ENCODE measurements around the gene KIF3A.

Gene KIF3A

DNA sequence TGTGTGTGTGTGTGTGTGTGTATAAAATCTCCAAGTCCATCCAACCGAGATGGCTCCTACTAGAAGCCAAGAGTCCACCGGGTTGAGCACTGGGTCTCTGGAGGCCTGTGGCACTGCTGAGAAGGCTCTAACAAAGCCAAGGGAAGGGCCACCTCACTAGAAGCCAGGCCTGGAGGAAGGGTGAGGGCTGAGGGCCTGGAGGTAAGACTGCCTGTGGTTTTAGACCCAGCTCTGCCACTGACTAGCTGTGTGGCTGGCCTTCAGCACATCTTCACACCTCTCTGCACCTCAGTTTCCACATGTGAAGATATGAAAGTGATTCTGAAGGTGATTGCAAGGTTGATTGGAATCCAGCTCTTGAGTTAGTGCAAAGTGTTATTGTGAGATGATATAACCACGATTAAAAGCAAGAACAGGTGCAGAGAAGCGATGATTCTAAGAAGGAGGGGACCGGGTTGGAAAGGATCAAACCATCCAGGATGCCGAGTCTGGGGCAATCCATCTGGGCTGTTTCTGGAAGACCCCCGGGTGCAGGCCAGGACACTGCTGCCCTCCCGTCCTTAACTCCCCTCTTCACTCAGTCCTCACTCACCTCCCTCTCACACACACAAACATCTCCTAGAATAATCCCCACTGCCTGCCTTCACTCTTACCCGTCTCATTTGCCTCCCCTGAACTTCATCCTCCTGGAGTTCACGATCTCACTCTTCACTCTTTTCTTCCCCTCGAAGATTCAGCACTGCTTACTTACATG lies 61.2 kb downstream of the KIF3A start:
- DNase-seq = no peak

DNA sequence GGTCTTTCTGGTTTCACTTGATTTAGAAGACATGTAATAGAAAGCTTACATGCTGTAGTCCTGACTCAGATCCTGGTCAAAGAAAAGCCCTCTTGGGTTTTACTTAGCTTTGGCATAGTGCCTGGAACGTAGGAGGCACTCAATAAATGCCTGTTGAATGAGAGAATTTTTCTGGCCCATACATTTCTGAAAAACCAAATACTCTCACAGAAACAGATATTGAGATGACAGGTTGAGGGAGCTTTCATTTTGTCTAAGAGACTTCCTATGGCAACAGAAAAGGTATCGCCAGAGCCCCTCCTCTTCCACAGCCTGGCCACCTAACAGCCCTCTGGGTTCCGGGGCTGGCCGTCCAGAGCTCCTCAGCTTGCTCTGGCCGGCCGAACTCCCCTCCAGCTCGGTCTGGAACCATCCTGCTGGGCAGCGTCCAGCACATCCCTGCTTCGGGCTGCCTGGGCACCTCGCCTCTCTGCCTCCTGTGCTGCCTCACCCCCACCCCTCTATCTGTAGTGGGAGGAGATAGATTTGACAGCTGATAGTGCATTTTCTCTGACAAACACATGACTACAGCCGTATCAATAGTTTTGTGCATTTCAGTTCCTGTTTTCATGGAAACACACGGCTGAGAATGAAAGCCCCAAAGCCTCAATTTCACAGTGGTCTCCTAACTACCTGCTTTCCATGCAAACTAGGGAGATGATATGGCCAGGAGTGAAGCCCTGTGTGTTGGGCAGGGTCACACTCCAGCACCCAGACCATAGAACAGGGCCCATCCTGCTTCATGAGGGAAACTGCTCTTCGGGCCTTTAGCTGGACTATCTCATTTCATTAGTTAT lies 62.5 kb downstream of the KIF3A start:
- DNase-seq = no peak

DNA sequence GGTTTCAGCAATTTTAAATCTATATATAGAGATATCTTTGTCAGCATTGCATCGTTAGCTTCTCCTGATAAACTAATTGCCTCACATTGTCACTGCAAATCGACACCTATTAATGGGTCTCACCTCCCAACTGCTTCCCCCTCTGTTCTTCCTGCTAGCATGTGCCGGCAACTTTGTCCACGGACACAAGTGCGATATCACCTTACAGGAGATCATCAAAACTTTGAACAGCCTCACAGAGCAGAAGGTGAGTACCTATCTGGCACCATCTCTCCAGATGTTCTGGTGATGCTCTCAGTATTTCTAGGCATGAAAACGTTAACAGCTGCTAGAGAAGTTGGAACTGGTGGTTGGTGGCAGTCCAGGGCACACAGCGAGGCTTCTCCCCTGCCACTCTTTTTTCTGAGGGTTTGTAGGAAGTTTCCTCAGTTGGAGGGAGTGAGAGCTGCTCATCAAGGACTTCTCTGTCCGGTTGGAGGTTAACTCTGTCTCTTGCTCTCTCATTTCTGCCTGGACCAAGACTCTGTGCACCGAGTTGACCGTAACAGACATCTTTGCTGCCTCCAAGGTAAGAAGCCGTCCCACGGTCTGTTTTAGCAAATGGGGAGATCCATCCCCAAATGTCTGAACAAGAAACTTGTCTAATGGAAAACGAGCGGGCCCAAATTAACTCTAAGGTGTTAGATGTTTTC lies 63.3 kb downstream of the KIF3A start, which contains the start of gene IL4:
TSS of gene IL4 (plus strand) at position 51 of the 692 bp plus-strand sequence. CDS start at position 113, 62 bp downstream.
- no peak for DNase-seq

DNA sequence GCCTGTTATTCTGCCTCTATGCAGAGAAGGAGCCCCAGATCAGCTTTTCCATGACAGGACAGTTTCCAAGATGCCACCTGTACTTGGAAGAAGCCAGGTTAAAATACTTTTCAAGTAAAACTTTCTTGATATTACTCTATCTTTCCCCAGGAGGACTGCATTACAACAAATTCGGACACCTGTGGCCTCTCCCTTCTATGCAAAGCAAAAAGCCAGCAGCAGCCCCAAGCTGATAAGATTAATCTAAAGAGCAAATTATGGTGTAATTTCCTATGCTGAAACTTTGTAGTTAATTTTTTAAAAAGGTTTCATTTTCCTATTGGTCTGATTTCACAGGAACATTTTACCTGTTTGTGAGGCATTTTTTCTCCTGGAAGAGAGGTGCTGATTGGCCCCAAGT lies 63.9 kb downstream of the KIF3A start:
- DNase-seq = no peak

GRCh38 chr5:132671000-132671399 lies 66.3 kb downstream of the KIF3A start:
- DNase-seq = no peak

DNA sequence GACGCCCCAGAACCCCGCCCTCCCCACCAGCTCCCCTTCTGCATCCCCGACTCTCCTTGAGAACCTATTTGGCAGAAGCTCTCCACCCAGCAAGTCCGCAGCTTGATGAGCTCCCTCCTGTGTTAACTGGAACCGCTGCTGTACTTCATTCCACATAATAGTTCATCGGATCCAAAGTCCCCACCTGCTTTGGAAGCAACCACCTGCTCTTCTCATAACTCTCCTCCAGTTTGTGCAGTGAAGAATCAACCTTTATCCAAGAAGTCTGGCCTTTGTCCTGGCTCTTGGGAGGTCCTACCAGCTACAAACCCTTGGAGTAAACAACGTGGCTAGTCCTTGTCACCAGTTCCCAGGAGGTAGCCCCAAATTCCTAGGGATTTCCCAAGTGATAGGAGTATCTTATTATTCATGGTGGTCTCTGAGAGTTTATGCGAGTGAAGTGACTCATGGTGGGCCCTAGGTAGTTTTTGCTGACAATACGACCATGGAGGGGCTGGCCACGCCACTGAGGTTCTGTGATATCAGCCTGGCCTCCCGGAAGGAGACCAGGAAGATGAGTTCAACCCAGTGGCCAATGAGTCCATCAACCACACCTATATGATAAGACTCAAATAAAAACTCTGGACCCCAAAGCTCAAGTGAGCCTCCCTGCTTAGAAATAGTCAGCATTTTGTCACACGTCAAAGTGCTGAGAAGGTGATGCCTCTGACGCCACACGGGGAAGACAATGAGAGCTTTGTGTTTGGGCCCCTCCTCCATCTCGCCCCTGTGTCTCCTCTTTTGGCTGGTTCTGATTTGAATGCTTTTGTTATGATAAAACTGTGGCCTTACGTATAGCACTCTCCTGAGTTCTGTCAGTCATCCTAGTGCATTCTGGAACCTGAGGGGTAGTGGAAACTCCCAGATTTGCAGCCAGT lies 67.1 kb downstream of the KIF3A start:
- no peak for DNase-seq

- no peak for DNase-seq
Measured at GRCh38 chr5:132669455-132669820, 67.9 kb downstream of the KIF3A start.

- no peak for DNase-seq
Measured at GRCh38 chr5:132668706-132669454, 68.5 kb downstream of the KIF3A start.

DNA sequence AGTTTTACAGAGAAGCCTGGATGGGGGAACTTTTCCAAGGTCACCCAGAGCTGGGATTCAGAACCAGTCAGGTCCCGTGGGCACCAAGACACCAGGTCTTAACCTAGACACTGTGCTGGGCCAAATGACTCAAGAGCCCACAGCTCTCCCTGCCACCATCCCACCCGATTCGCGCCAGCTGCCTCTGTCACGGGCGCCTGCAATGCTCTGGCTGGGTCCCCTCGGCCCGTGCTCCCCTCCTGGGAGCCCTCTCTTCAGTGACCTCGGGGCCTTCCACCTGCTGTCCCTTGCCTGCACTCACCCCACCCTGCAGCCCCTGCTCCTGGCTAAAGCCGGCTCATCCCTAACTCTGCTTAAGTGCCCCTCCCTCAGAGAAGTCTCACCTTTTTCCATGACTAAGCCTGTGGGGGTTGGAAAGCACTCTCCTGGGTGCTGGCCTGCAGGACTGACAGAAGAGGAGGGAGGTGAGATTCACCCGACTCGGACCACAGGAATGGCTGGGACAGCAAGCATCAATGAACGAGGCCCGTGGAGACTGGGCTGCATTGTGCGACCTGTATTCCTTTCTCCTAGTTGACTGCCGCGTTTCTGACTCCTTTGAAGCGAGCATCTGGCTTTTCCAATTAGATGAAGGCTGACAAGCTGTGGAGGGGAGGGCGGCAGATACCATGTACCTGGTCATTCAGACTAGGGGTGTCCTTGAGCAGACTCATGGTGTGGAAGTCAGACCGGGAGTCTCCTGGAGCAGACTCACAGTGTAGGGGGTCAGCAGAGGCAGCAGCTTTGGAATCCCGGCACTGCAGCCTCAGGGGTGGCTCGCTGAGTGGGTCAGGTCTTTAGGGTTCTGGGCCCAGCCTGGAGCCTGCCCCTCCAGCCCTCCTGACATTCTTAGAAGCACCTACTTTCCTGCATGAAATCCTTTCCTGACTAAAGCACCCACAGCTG lies 69.3 kb downstream of the KIF3A start:
- no peak for DNase-seq

GRCh38 chr5:132667309-132667708 lies 70.0 kb downstream of the KIF3A start:
- DNase-seq = no peak

DNA sequence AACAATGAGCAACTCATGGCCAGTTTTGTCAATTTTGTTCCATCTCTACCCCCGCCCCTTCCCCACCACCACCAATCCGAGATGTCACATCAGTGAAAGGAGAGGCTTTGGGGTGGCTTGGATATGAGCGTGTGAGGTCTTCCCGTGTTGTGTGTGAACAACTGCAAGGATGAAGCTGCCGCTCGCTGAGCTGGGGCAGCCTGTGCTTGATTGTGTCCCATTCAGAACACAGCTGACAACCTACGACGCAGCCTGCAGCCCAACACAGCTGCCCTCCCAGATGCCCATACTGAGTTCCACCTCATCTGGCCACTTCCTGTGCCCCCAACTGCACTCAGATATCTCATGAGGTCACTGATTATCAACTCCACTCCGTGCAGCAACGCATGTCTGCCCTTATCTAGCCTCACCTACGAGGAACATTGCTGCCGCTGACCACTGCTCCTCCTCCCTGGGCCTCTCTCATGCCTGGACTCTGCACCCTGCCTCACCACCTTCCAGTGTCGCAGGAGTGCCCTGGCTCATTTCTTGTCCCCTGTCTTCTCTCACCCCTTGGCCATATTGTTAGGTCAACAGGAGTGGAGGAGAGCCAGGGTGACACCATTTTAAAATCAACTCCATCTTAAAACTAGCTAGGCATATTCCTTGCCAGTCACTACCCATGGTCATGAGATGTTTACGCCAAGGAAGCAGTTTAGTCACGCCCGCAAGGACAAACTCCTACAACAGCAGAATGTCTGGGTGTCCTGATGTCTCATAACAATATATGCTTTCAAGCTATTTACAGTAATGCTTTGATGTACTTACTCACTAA lies 70.8 kb downstream of the KIF3A start:
- no peak for DNase-seq

DNA sequence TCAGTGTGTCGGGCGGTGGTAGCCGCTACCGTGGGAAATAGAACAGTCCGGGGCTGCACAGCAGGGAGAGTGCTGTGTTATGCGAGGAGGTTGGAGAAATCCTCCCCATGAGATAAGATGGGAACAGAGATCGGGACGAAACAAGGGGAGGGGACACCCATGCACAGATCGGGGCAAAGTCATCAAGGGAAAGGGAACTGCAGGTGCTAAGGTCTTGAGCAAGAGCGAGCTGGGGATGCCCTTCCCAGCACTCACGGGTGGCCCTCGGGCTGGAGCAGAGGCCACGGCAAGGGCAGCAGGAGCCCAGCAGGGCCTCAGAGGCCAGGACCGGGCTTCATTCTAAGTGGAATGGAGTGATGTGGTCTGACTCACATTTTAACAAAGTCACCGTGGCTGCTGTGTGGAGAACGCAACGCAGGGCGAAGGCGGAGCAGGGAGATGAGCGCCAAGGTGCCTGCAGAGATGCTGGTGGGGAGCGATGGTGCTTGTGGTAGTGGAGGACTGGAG lies 71.7 kb downstream of the KIF3A start:
- DNase-seq = no peak

GRCh38 chr5:132664696-132665209 lies 72.6 kb downstream of the KIF3A start:
- DNase-seq = no peak

GRCh38 chr5:132663771-132664695 lies 73.3 kb downstream of the KIF3A start:
- no peak for DNase-seq

GRCh38 chr5:132662925-132663770 lies 74.2 kb downstream of the KIF3A start:
- no peak for DNase-seq

DNA sequence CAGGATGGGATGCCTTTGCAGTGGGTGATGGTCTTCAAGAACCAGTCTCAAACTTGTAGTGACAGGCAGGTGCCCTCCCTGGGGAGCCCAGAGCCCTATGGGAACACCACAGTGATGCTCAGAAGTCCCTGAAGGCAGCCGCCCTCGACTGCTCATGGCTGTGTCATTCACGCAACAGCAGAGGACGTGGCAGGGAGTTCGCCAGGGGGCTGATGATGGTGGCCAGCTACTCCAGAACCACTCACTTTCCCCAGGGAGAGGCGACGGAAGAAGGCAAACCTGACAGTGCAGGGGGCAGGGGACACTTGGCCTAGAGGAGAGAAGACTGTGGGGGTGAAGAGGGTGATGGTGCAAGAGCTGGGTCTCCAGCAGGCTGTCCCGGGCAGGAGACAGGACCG lies 75.3 kb downstream of the KIF3A start:
- DNase-seq = no peak

Data from NCI-H2171 (cell line).